CD14-positive monocyte (primary cell): ENCODE results near the gene RBM41. TPM values are rescaled to one million over a fixed set of nuclear protein-coding genes. Genes with fewer than 3 reads are reported as not detected.
"Not testable (repeated sequence)": the region's sequence is repeated elsewhere in the genome, so short reads cannot be mapped to it uniquely, and the experiment has no call there.

Source experiments
- DNase-seq, 3 donors: peaks; one replicate each; pipeline ENCODE4 v3.0.0-alpha.2; 2011 to 2022
- H2AFZ ChIP-seq: 2 replicates; pipeline ENCODE4 v1.6.0; 2012; ENCODE audit warnings: mild to moderate bottlenecking, low read depth, low read length, inconsistent platforms; ENCODE audit not compliant: insufficient read depth, poor library complexity, severe bottlenecking
- H3K27ac ChIP-seq, 2 donors: 1 replicate in 1 of 2; 2 replicates in 1 of 2; pipeline ENCODE4 v1.5.1; 2012 to 2013; ENCODE audit warnings: low read length in 2 of 2, control low read depth in 1 of 2, inconsistent platforms in 1 of 2, low read depth in 1 of 2, mild to moderate bottlenecking in 1 of 2
- H3K27me3 ChIP-seq, 2 donors: one replicate each; pipeline versions ENCODE4 v1.6.0 to v1.6.1; 2011 to 2013; ENCODE audit warnings: low read length in 2 of 2; ENCODE audit not compliant: control insufficient read depth in 2 of 2, insufficient read depth in 2 of 2
- H3K36me3 ChIP-seq, 2 donors: replicated peaks in 1 of 2; 1 replicate in 1 of 2; 2 replicates in 1 of 2; pipeline versions ENCODE4 v1.5.1 to v1.6.1; 2012 to 2013; ENCODE audit warnings: low read length in 2 of 2, control low read depth in 1 of 2, inconsistent platforms in 1 of 2, mild to moderate bottlenecking in 1 of 2; ENCODE audit not compliant: insufficient read depth in 2 of 2, control insufficient read depth in 1 of 2
- H3K4me1 ChIP-seq, 2 donors: 1 replicate in 1 of 2; 2 replicates in 1 of 2; pipeline versions ENCODE4 v1.5.1 to v1.6.1; 2012 to 2013; ENCODE audit warnings: low read length in 2 of 2, control low read depth in 1 of 2, inconsistent platforms in 1 of 2, mild to moderate bottlenecking in 1 of 2, moderate library complexity in 1 of 2; ENCODE audit not compliant: insufficient read depth in 2 of 2, control insufficient read depth in 1 of 2
- H3K4me2 ChIP-seq: replicated peaks from 2 replicates; pipeline ENCODE3; 2012; ENCODE audit warnings: low read length, moderate library complexity, mild to moderate bottlenecking; ENCODE audit not compliant: poor library complexity, severe bottlenecking; ENCODE audit errors: extremely low read depth
- H3K4me3 ChIP-seq, 3 experiments: fragments of 200-600 bp in 1 of 3; sonication (generic) in 1 of 3; replicated peaks in 1 of 3; 1 replicate in 2 of 3; 2 replicates in 1 of 3; pipeline ENCODE4 v1.5.1; 2011 to 2013; ENCODE audit warnings: low read length in 3 of 3, mild to moderate bottlenecking in 3 of 3, control low read depth in 2 of 3, low read depth in 2 of 3, inconsistent platforms in 1 of 3, moderate library complexity in 1 of 3
- H3K79me2 ChIP-seq: 2 replicates; pipeline ENCODE4 v1.6.0; 2012; ENCODE audit warnings: mild to moderate bottlenecking, control low read depth, inconsistent platforms, low read length, moderate library complexity; ENCODE audit not compliant: insufficient read depth
- H3K9ac ChIP-seq: 2 replicates; pipeline ENCODE4 v1.6.0; 2017; ENCODE audit warnings: low read length, mild to moderate bottlenecking; ENCODE audit not compliant: insufficient read depth, poor library complexity, severe bottlenecking
- H3K9me3 ChIP-seq, 2 donors: replicated peaks in 1 of 2; 1 replicate in 1 of 2; 2 replicates in 1 of 2; pipeline versions ENCODE4 v1.5.1 to v1.6.1; 2012 to 2013; ENCODE audit warnings: low read length in 2 of 2, control low read depth in 1 of 2; ENCODE audit not compliant: control insufficient read depth in 1 of 2, insufficient read depth in 1 of 2
- H4K20me1 ChIP-seq: 2 replicates; pipeline ENCODE4 v1.6.0; 2012; ENCODE audit warnings: mild to moderate bottlenecking, low read length, control low read depth, moderate library complexity; ENCODE audit not compliant: insufficient read depth
- H3K27ac Mint-ChIP-seq, 7 donors: one replicate each; pipeline ENCODE4 v1.8.0; 2020; ENCODE audit warnings: mild to moderate bottlenecking in 7 of 7, mixed read lengths in 7 of 7, moderate library complexity in 6 of 7, inconsistent platforms in 2 of 7
- H3K27me3 Mint-ChIP-seq, 3 donors: one replicate each; pipeline ENCODE4 v1.8.0; 2021 to 2022; ENCODE audit warnings: low read depth in 3 of 3, mild to moderate bottlenecking in 3 of 3, mixed read lengths in 3 of 3, moderate library complexity in 3 of 3, inconsistent platforms in 1 of 3
- H3K36me3 Mint-ChIP-seq, 2 donors: one replicate each; pipeline ENCODE4 v1.8.0; 2020; ENCODE audit warnings: mixed read lengths in 2 of 2, inconsistent platforms in 1 of 2, mild to moderate bottlenecking in 1 of 2
- H3K4me1 Mint-ChIP-seq: one replicate; pipeline ENCODE4 v1.8.0; 2020; ENCODE audit warnings: mild to moderate bottlenecking, mixed read lengths
- H3K4me3 Mint-ChIP-seq, 2 donors: one replicate each; pipeline ENCODE4 v1.8.0; 2020; ENCODE audit warnings: mild to moderate bottlenecking in 2 of 2, mixed read lengths in 2 of 2, moderate library complexity in 1 of 2
- H3K9me3 Mint-ChIP-seq, 7 donors: one replicate each; pipeline ENCODE4 v1.8.0; 2020 to 2022; ENCODE audit warnings: mixed read lengths in 7 of 7, mild to moderate bottlenecking in 6 of 7, moderate library complexity in 6 of 7, inconsistent platforms in 2 of 7
- CTCF ChIP-seq: fragments of 200-600 bp; IDR thresholded peaks from one replicate; pipeline ENCODE4 v1.8.0; 2022; ENCODE audit warnings: antibody characterized with exemption, mild to moderate bottlenecking
- WGBS: methylation state at CpG from one replicate; pipeline ENCODE4 v1.1.5; 2013; ENCODE audit warnings: missing lambda C conversion rate; ENCODE audit not compliant: insufficient coverage; 5-methylcytosine and 5-hydroxymethylcytosine counted together
- intact Hi-C, 2 donors: fragments of 100-400 bp; cut with micrococcal nuclease; formaldehyde crosslinking; loops; one replicate each; pipeline versions ENCODE4 v1.15.0 to v1.15.1; 2023
- polyA plus RNA-seq, 3 donors: library from polyadenylated mRNA; depleted of rRNA in 1 of 3; unstranded in 2 of 3; stranded (reverse) in 1 of 3; fragments of 300-500 nt in 2 of 3; fragments of >200 nt in 1 of 3; fragmentation: Illumina TruSeq in 2 of 3; gene quantifications; 1 replicate in 2 of 3; 2 replicates in 1 of 3; pipeline ENCODE4 v1.2.3, GENCODE V29; 2012 to 2021

RBM41 gene
- polyA plus RNA-seq, 3 donors, result 3.9 to 9.5 (median 8.6) TPM

GRCh38 chrX:107167163-107167921, 48.7 kb upstream of the RBM41 start:
- Mint-ChIP-seq H3K27ac (no peak overlapping the region), H3K4me1 (no peaks in the 10 kb centered on the region), H3K9me3 (no peaks in the 10 kb centered on the region), H3K36me3 (no peaks in the 10 kb centered on the region), H3K27me3 (peaks cover 0 to 5% (median 2%) of the 10 kb centered on the region in 3 donors), H3K4me3 (no peak overlapping the region)
- Histone ChIP-seq H3K9me3 (no peaks in the 10 kb centered on the region), H4K20me1 (no peaks in the 10 kb centered on the region), H3K9ac (no peak overlapping the region), H3K4me1 (no peaks in the 10 kb centered on the region), H3K27me3 (no peaks in the 10 kb centered on the region), H3K4me2 (no peak overlapping the region), H2AFZ (no peak overlapping the region), H3K36me3 (no peaks in the 10 kb centered on the region), H3K4me3 (no peak overlapping the region), H3K79me2 (no peaks in the 10 kb centered on the region), H3K27ac (no peak overlapping the region)
- no CpG with 5 or more reads among the region's 3 CpGs for WGBS
- no peak for TF ChIP-seq CTCF
- intact Hi-C loops, result no loop called here
- no peak for DNase-seq

- H3K4me1 ChIP-seq, H3K9me3 Mint-ChIP-seq, H3K27me3 ChIP-seq, H3K79me2 ChIP-seq, H3K27ac Mint-ChIP-seq, H3K4me2 ChIP-seq, intact Hi-C loops, H3K27ac ChIP-seq, DNase-seq, H3K36me3 Mint-ChIP-seq, H3K4me3 ChIP-seq, H3K36me3 ChIP-seq, H4K20me1 ChIP-seq, H3K4me3 Mint-ChIP-seq, H3K27me3 Mint-ChIP-seq, H3K9me3 ChIP-seq, H3K9ac ChIP-seq, H2AFZ ChIP-seq: not testable (repeated sequence)
- H3K4me1 Mint-ChIP-seq, result peaks cover 11% of the 10 kb centered on the region
- WGBS, result no CpG with 5 or more reads among the region's 4 CpGs
These were observed 39.0 kb upstream of the RBM41 start for GRCh38 chrX:107157618-107158017.

GRCh38 chrX:107155621-107156430, 37.2 kb upstream of the RBM41 start:
- H4K20me1 ChIP-seq, result not testable (repeated sequence)

More at GRCh38 chrX:107155621-107156430, 37.2 kb upstream of the RBM41 start:
- H2AFZ ChIP-seq, H3K27ac ChIP-seq, H3K36me3 ChIP-seq, H3K27me3 ChIP-seq, H3K9me3 ChIP-seq, H3K27me3 Mint-ChIP-seq, intact Hi-C loops, H3K9me3 Mint-ChIP-seq, DNase-seq, H3K9ac ChIP-seq, H3K4me1 ChIP-seq, H3K79me2 ChIP-seq, H3K36me3 Mint-ChIP-seq: not testable (repeated sequence)
- Histone ChIP-seq H3K4me2 (peak overlapping the region; percentile 35), H3K4me3 (peak overlapping the region in 1 of 3 experiments; percentile 32)
- no CpG with 5 or more reads among the region's 32 CpGs for WGBS
- peak overlapping the region; percentile 67 to 74 for H3K4me3 Mint-ChIP-seq
- peak overlapping the region in 3 of 7 donors; percentile 41 to 63 (median 62) for H3K27ac Mint-ChIP-seq
- H3K4me1 Mint-ChIP-seq, result peaks cover 11% of the 10 kb centered on the region
